Neural progenitor cell (in vitro differentiated cells): Measurements from ENCODE around the gene CD320. TPM values are rescaled to one million over a fixed set of nuclear protein-coding genes. Genes with fewer than 3 reads are reported as not detected.

Experiments
- DNase-seq: peaks from one replicate; pipeline ENCODE4 v3.0.0-alpha.2; 2016; ENCODE audit warnings: low spot score
- H2AFZ ChIP-seq: fragments of 200-600 bp; sonication (generic); replicated peaks from 2 replicates; pipeline ENCODE4 v1.6.1; 2016; ENCODE audit warnings: antibody characterized with exemption
- H3F3A ChIP-seq: fragments of 200-600 bp; sonication (generic); 2 replicates; pipeline ENCODE4 v1.6.1; 2016; ENCODE audit warnings: antibody characterized with exemption, low read depth
- H3K27ac ChIP-seq: fragments of 200-600 bp; sonication (generic); 2 replicates; pipeline ENCODE4 v1.5.1; 2016; ENCODE audit warnings: mild to moderate bottlenecking
- H3K27me3 ChIP-seq: fragments of 200-600 bp; sonication (generic); 2 replicates; pipeline ENCODE4 v1.6.1; 2016; ENCODE audit warnings: mild to moderate bottlenecking, moderate library complexity
- H3K36me3 ChIP-seq: fragments of 200-600 bp; sonication (generic); 2 replicates; pipeline ENCODE4 v1.5.1; 2016
- H3K4me1 ChIP-seq: fragments of 200-600 bp; sonication (generic); 2 replicates; pipeline ENCODE4 v1.6.1; 2016; ENCODE audit warnings: mixed run types
- H3K4me2 ChIP-seq: fragments of 200-600 bp; sonication (generic); 2 replicates; pipeline ENCODE4 v1.6.1; 2016
- H3K4me3 ChIP-seq: fragments of 200-600 bp; sonication (generic); 2 replicates; pipeline ENCODE4 v1.5.1; 2016
- H3K79me2 ChIP-seq: fragments of 200-600 bp; sonication (generic); 2 replicates; pipeline ENCODE4 v1.6.1; 2016; ENCODE audit warnings: low read depth
- H3K9ac ChIP-seq: fragments of 200-600 bp; sonication (generic); 2 replicates; pipeline ENCODE4 v1.6.1; 2016
- H3K9me3 ChIP-seq: fragments of 200-600 bp; sonication (generic); 2 replicates; pipeline ENCODE4 v1.5.1; 2016; ENCODE audit warnings: low read depth
- H4K20me1 ChIP-seq: fragments of 200-600 bp; sonication (generic); 2 replicates; pipeline ENCODE4 v1.6.1; 2016; ENCODE audit warnings: low read depth
- H3K27ac Mint-ChIP-seq: 3 replicates; pipeline ENCODE4 v1.8.0; 2021; ENCODE audit warnings: mixed read lengths
- H3K27me3 Mint-ChIP-seq: 2 replicates; pipeline ENCODE4 v1.8.0; 2022; ENCODE audit warnings: low read depth, mild to moderate bottlenecking, inconsistent platforms, moderate library complexity, mixed read lengths; ENCODE audit not compliant: insufficient read depth
- H3K36me3 Mint-ChIP-seq: 3 replicates; pipeline ENCODE4 v1.8.0; 2021; ENCODE audit warnings: mixed read lengths
- H3K4me1 Mint-ChIP-seq: 3 replicates; pipeline ENCODE4 v1.8.0; 2021; ENCODE audit warnings: mixed read lengths
- H3K4me3 Mint-ChIP-seq: 3 replicates; pipeline ENCODE4 v1.8.0; 2021; ENCODE audit warnings: mild to moderate bottlenecking, moderate library complexity, mixed read lengths
- H3K9me3 Mint-ChIP-seq: 3 replicates; pipeline ENCODE4 v1.8.0; 2020; ENCODE audit warnings: mixed read lengths
- CTCF ChIP-seq: fragments of 200-600 bp; sonication (generic); IDR thresholded peaks from 2 replicates; pipeline ENCODE4 v1.5.1; 2017; ENCODE audit warnings: antibody characterized with exemption, mild to moderate bottlenecking
- EZH2 ChIP-seq: fragments of 200-600 bp; sonication (generic); IDR thresholded peaks from 2 replicates; pipeline ENCODE4 v1.6.1; 2017; ENCODE audit warnings: antibody characterized with exemption, mild to moderate bottlenecking, moderate library complexity
- total RNA-seq: library from RNA; depleted of rRNA; stranded (reverse); fragments of >200 nt; gene quantifications from 2 replicates; pipeline ENCODE4 v1.2.3, GENCODE V29; 2015; ENCODE audit warnings: low replicate concordance

CD320 gene
- total RNA-seq, 1 donor from 2014 or later, result 22.4 TPM

DNA sequence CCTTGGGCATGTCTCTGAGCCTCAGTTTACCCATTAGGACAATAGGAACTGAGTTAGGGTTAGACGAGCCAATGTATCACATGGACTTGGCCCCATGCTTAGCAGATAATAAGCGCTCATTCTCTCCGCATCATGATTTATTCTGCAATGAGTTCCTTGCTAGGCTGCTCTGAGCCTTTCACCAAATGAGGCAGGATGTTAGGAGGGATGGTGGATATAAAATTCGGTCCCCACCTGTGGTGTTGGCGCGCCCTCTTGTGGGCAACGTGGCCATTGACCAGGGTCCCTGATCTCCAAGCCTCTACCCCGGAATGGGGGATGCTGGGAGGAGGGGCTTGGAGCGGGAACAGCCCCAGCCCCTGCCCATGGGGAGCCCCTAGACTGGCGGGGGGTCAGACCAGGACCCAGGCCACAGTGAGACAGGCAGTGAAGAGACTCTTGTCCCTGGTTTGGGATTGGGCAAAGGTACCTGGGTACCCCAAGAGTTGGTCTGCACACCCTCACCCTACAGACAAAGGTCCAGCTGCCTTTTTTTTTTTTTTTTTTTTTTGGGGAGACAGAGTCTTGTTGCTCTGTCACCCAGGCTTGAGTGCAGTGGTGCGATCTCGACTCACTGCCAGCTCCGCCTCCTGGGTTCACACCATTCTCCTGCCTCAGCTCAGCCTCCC, 55.1 kb downstream of the CD320 start:
- Mint-ChIP-seq H3K27me3 (no peaks in the 10 kb centered on the region), H3K4me3 (no peak overlapping the region), H3K9me3 (no peaks in the 10 kb centered on the region), H3K36me3 (peaks cover 9% of the 10 kb centered on the region), H3K27ac (no peak overlapping the region), H3K4me1 (peaks cover 2% of the 10 kb centered on the region)
- H3K4me2 ChIP-seq, result no peak overlapping the region
- H3K27me3 ChIP-seq, result no peaks in the 10 kb centered on the region
- DNase-seq, result peak; percentile 92
- H3K4me1 ChIP-seq, result no peaks in the 10 kb centered on the region
- H3K9ac ChIP-seq, result no peak overlapping the region
- H3K27ac ChIP-seq, result no peak overlapping the region
- H2AFZ ChIP-seq, result no peak overlapping the region
- no peaks in the 10 kb centered on the region for H3K36me3 ChIP-seq
- no peaks in the 10 kb centered on the region for H3K79me2 ChIP-seq
- TF ChIP-seq EZH2 (no peak), CTCF (peak; percentile 97)
- H3K4me3 ChIP-seq, result no peak overlapping the region
- peaks cover 9% of the 10 kb centered on the region for H3F3A ChIP-seq
- H4K20me1 ChIP-seq, result no peaks in the 10 kb centered on the region
- H3K9me3 ChIP-seq, result no peaks in the 10 kb centered on the region

Other genes starting within 250 kb of the CD320 start
- gene FBN3, start 158.8 kb downstream of the CD320 start, total RNA-seq, result 23.0 and 33.0 TPM in 2 replicates
- 34.1 and 76.0 TPM in 2 replicates for gene CERS4, start 99.0 kb downstream of the CD320 start, total RNA-seq
- 21.0 and 54.1 TPM in 2 replicates for gene NDUFA7, start 13.0 kb upstream of the CD320 start, total RNA-seq
- 296 and 550 TPM in 2 replicates for gene RPS28, start 13.1 kb upstream of the CD320 start, total RNA-seq
- 1.9 TPM in 1 of 2 replicates, not detected in the other for gene KANK3, start 34.9 kb upstream of the CD320 start, total RNA-seq
- gene ANGPTL4, start 55.8 kb upstream of the CD320 start, total RNA-seq, result 1.9 TPM in 1 of 2 replicates, not detected in the other
- gene RAB11B, start 82.0 kb upstream of the CD320 start, total RNA-seq, result 17.1 and 32.3 TPM in 2 replicates
- 27.0 and 72.7 TPM in 2 replicates for gene MARCHF2, start 104.9 kb upstream of the CD320 start, total RNA-seq
- 118 and 156 TPM in 2 replicates for gene HNRNPM, start 136.6 kb upstream of the CD320 start, total RNA-seq
- gene PRAM1, start 194.3 kb upstream of the CD320 start, total RNA-seq, result 0.22 and 0.56 TPM in 2 replicates
- gene ZNF414, start 205.8 kb upstream of the CD320 start, total RNA-seq, result 1.8 and 8.9 TPM in 2 replicates